OCI-LY7 (cell line): ENCODE results near the gene CYP4F11.

Source experiments
- CTCF ChIP-seq: fragments of 200-600 bp; sonication (generic); conservative IDR thresholded peaks from 2 replicates; pipeline ENCODE4 v1.5.1; 2014; ENCODE audit warnings: mild to moderate bottlenecking, antibody characterized with exemption, low read length, moderate library complexity, mixed read lengths
- EZH2phosphoT487 ChIP-seq: fragments of 200-600 bp; sonication (generic); IDR thresholded peaks from 2 replicates; pipeline ENCODE4 v1.6.1; 2018; ENCODE audit warnings: low read depth, borderline replicate concordance, mild to moderate bottlenecking, mixed run types, antibody characterized with exemption, low read length, moderate library complexity, mixed read lengths

GRCh38 chr19:15976836-15977689 is 42.7 kb upstream of the CYP4F11 start:
- TF ChIP-seq CTCF: no peak
- TF ChIP-seq EZH2phosphoT487: no peak
